Measurements from ENCODE around the gene PSORS1C2.

PSORS1C2 gene

GRCh38 chr6:31130751-31131150 is 8.1 kb downstream of the PSORS1C2 start:
- H3K9me3 ChIP-seq: no peaks in the 10 kb centered on the region
- DNase-seq: no peak
- no peaks in the 10 kb centered on the region for H3K36me3 ChIP-seq
- no peaks in the 10 kb centered on the region; the same call in 1 of the 2 replicates for H3K4me1 ChIP-seq
- TF ChIP-seq, protein P1, sequence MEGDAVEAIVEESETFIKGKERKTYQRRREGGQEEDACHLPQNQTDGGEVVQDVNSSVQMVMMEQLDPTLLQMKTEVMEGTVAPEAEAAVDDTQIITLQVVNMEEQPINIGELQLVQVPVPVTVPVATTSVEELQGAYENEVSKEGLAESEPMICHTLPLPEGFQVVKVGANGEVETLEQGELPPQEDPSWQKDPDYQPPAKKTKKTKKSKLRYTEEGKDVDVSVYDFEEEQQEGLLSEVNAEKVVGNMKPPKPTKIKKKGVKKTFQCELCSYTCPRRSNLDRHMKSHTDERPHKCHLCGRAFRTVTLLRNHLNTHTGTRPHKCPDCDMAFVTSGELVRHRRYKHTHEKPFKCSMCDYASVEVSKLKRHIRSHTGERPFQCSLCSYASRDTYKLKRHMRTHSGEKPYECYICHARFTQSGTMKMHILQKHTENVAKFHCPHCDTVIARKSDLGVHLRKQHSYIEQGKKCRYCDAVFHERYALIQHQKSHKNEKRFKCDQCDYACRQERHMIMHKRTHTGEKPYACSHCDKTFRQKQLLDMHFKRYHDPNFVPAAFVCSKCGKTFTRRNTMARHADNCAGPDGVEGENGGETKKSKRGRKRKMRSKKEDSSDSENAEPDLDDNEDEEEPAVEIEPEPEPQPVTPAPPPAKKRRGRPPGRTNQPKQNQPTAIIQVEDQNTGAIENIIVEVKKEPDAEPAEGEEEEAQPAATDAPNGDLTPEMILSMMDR (IDR thresholded peaks at IDR 0.05; ENCODE audit: low read depth, low read length): no peak
- H3K27me3 ChIP-seq: 0 out of 2 replicates have a peak, but pooled peaks cover 5% of the 10 kb centered on the region
- no peak overlapping the region for H3K4me3 ChIP-seq (ENCODE audit: low read depth, low read length)

DNA sequence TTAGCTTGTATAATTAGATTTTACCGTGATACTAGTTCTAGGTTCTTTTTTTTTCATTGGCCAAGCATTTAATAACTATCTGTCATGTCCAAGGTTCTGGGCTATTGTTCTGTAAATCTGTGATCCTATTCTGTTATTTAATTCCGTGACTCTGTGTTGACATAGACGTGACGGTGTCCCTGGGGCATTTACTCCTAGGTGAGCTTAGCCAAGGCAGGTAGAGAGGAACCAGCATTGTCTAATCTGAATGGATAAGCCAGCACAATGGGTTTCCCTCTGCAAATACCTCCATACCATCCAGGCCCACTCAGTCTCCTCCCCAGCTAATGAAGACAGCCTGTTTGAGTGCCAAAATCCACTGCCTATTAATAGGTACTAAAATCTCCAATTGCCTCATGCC is 9.7 kb downstream of the PSORS1C2 start:
- no peaks in the 10 kb centered on the region for H3K9me3 ChIP-seq
- TF ChIP-seq, protein P1 (IDR thresholded peaks at IDR 0.05; ENCODE audit: low read depth, low read length): no peak
- H3K27me3 ChIP-seq: 0 out of 2 replicates have a peak, but pooled peaks cover 5% of the 10 kb centered on the region

DNA sequence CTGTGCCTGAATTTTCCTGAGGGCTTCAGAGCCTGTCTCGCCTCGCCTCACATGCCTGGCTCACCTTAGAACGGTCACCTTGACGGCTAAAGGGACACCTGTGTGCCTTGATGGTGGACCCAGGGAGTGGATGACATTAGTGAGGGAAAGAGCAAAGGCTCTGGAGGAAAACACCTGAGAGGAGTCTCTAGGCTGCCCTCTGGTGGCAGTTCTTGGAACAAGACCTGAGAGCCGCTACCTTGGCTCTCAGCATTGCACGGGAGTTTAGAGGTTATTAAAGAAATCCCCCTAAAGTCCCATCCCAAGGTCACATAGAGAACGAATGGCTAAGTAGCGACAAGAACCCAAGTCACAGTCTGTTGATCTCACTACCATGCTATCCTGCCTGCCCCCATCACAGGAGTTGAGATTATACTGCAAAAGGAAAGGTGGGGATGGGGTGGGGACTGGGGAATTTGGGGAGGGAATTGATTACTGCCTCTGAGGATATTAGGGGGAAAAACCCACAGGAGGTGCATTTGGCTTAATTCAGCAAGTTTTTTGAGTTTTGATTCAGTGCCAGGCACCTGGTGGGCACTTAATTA is 10.7 kb downstream of the PSORS1C2 start:
- no peaks in the 10 kb centered on the region; the same call in 1 of the 2 replicates for H3K4me1 ChIP-seq
- no peaks in the 10 kb centered on the region for H3K36me3 ChIP-seq
- peak; percentile 68 for DNase-seq
- 0 out of 2 replicates have a peak, but pooled peaks cover 5% of the 10 kb centered on the region for H3K27me3 ChIP-seq
- H3K4me3 ChIP-seq (ENCODE audit: low read depth, low read length): no peak overlapping the region
- TF ChIP-seq, protein P1 (IDR thresholded peaks at IDR 0.05; ENCODE audit: low read depth, low read length): peak; percentile 89
- H3K9me3 ChIP-seq: no peaks in the 10 kb centered on the region

More for the DNA sequence above, 9.7 kb downstream of the PSORS1C2 start:
- no peaks in the 10 kb centered on the region; the same call in 1 of the 2 replicates for H3K4me1 ChIP-seq
- no peak overlapping the region for H3K4me3 ChIP-seq (ENCODE audit: low read depth, low read length)
- DNase-seq: no peak
- H3K36me3 ChIP-seq: no peaks in the 10 kb centered on the region

DNA sequence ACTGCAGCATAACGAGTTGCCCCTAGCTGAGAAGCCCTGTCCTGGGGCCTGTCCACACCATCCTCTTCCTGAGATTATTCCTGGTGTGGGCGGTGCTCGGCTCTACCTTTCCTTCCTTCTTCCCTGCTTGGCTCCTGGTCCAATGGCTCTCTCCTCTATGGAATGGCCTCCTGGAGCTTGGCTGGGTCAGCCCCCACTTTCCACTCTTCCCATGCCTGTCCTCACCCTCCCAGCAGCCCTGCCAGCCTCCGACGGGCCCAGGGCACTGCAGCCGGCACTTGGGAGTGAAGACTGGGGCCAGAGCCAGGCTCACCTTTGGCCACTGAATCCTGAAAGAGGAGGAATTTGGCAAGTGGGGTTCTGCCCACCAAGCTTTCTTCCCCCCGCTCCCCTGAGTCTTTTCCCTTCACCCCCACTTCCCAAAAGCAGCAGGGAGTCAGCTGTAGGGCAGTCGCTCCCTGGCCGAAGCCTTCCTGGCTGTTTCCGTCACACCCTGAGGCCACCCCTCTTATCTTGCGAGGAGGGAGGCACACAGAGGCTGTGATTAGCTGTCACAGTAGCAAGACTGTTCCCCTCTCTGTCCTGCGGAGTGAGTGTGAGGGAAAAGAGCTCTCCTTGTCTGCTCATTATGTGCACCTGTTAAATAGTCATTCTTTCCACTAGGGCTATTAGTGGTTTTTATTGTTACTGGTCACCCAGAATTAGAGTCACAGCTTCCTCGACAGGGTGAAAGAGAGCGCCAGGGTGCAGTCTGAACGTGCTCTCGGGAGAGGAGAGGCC is 12.3 kb downstream of the PSORS1C2 start:
- Histone ChIP-seq H3K4me3 (ENCODE audit: low read depth, low read length) (no peak overlapping the region), H3K36me3 (no peaks in the 10 kb centered on the region), H3K9me3 (no peaks in the 10 kb centered on the region), H3K4me1 (no peaks in the 10 kb centered on the region; the same call in 1 of the 2 replicates), H3K27me3 (0 out of 2 replicates have a peak, but pooled peaks cover 5% of the 10 kb centered on the region)
- TF ChIP-seq, protein P1 (IDR thresholded peaks at IDR 0.05; ENCODE audit: low read depth, low read length): no peak
- no peak for DNase-seq

GRCh38 chr6:31125586-31126363 is 13.1 kb downstream of the PSORS1C2 start:
- TF ChIP-seq, protein P1 (IDR thresholded peaks at IDR 0.05; ENCODE audit: low read depth, low read length): no peak
- H3K9me3 ChIP-seq: no peaks in the 10 kb centered on the region
- H3K4me3 ChIP-seq (ENCODE audit: low read depth, low read length): no peak overlapping the region
- no peaks in the 10 kb centered on the region; the same call in 1 of the 2 replicates for H3K4me1 ChIP-seq
- no peak for DNase-seq
- H3K27me3 ChIP-seq: 0 out of 2 replicates have a peak, but pooled peaks cover 5% of the 10 kb centered on the region
- no peaks in the 10 kb centered on the region for H3K36me3 ChIP-seq

Measured in BE2C (cell line).